Thoracic aorta (tissue), 2 donors: ENCODE measurements around the gene TMEM91. TPM values are rescaled to one million over a fixed set of nuclear protein-coding genes. Genes with fewer than 3 reads are reported as not detected.

ENCODE experiments used
- ATAC-seq: fragments of 150-250 bp; one replicate; pipeline ENCODE4 v1.8.0; 2017; ENCODE audit warnings: low read depth; ENCODE audit not compliant: insufficient number of reproducible peaks, low FRiP score
- DNase-seq: peaks from one replicate; pipeline ENCODE4 v3.0.0-alpha.2; 2020; ENCODE audit warnings: low spot score
- H3K27ac ChIP-seq, 2 donors: fragments of 200-600 bp; sonication (generic); 1 replicate in 1 of 2; 2 replicates in 1 of 2; pipeline ENCODE4 v1.5.1; 2016; ENCODE audit warnings: mild to moderate bottlenecking in 2 of 2, moderate library complexity in 2 of 2
- H3K27me3 ChIP-seq: fragments of 200-600 bp; sonication (generic); replicated peaks from 2 replicates; pipeline ENCODE4 v1.6.0; 2016; ENCODE audit warnings: mild to moderate bottlenecking; ENCODE audit not compliant: insufficient read depth
- H3K36me3 ChIP-seq: fragments of 200-600 bp; sonication (generic); one replicate; pipeline ENCODE4 v1.5.1; 2016
- H3K4me1 ChIP-seq, 2 donors: fragments of 200-600 bp; sonication (generic); 1 replicate in 1 of 2; 2 replicates in 1 of 2; pipeline versions ENCODE4 v1.5.1 to v1.6.0; 2016; ENCODE audit warnings: low read depth in 2 of 2, mild to moderate bottlenecking in 1 of 2; ENCODE audit not compliant: control insufficient read depth in 1 of 2
- H3K4me3 ChIP-seq: fragments of 200-600 bp; sonication (generic); 2 replicates; pipeline ENCODE4 v1.5.1; 2016; ENCODE audit warnings: mild to moderate bottlenecking
- H3K9me3 ChIP-seq: fragments of 200-600 bp; sonication (generic); 2 replicates; pipeline ENCODE4 v1.5.1; 2016
- CTCF ChIP-seq: fragments of 200-600 bp; sonication (generic); IDR thresholded peaks from one replicate; pipeline ENCODE4 v1.5.1; 2019; ENCODE audit warnings: antibody characterized with exemption
- total RNA-seq, 2 donors: library from RNA; depleted of rRNA; stranded (reverse); fragments of >200 nt; gene quantifications; one replicate each; pipeline versions ENCODE4 v1.1.0 to v1.2.3, GENCODE V29; 2016

Gene TMEM91
- total RNA-seq, 2 donors from 2014 or later = 20.0 to 44.0 TPM

GRCh38 chr19:41401483-41401882 is 25.1 kb downstream of the TMEM91 start:
- Histone ChIP-seq H3K27me3 (no peaks in the 10 kb centered on the region), H3K4me3 (no peak overlapping the region), H3K36me3 (no peaks in the 10 kb centered on the region), H3K9me3 (no peaks in the 10 kb centered on the region), H3K27ac (no peak overlapping the region), H3K4me1 (peaks cover 10 to 11% of the 10 kb centered on the region in 2 donors)
- no peak for ATAC-seq
- TF ChIP-seq CTCF = no peak
- DNase-seq = no peak

- no peak for ATAC-seq
These were observed 25.7 kb downstream of the TMEM91 start for GRCh38 chr19:41402010-41402409.

GRCh38 chr19:41403181-41403970 is 27.0 kb downstream of the TMEM91 start:
- Histone ChIP-seq H3K27me3 (no peaks in the 10 kb centered on the region), H3K4me3 (no peak overlapping the region), H3K27ac (no peak overlapping the region), H3K36me3 (no peaks in the 10 kb centered on the region), H3K9me3 (no peaks in the 10 kb centered on the region), H3K4me1 (peaks cover 8 to 14% of the 10 kb centered on the region in 2 donors)
- TF ChIP-seq CTCF = no peak
- no peak for ATAC-seq
- no peak for DNase-seq

More at GRCh38 chr19:41402010-41402409, 25.7 kb downstream of the TMEM91 start:
- H3K36me3 ChIP-seq = no peaks in the 10 kb centered on the region
- no peak for TF ChIP-seq CTCF
- no peak overlapping the region for H3K4me3 ChIP-seq
- H3K27ac ChIP-seq = no peak overlapping the region
- H3K27me3 ChIP-seq = no peaks in the 10 kb centered on the region
- no peak for DNase-seq
- H3K4me1 ChIP-seq = peaks cover 9 to 11% of the 10 kb centered on the region in 2 donors
- H3K9me3 ChIP-seq = no peaks in the 10 kb centered on the region

GRCh38 chr19:41405776-41406175 is 29.4 kb downstream of the TMEM91 start:
- Histone ChIP-seq H3K27me3 (no peaks in the 10 kb centered on the region), H3K4me1 (peaks cover 7 to 24% of the 10 kb centered on the region in 2 donors), H3K9me3 (no peaks in the 10 kb centered on the region), H3K4me3 (no peak overlapping the region), H3K27ac (no peak overlapping the region), H3K36me3 (peaks cover 4% of the 10 kb centered on the region)
- DNase-seq = no peak
- no peak for ATAC-seq
- no peak for TF ChIP-seq CTCF

GRCh38 chr19:41407271-41407670 is 30.9 kb downstream of the TMEM91 start:
- no peak overlapping the region for H3K27ac ChIP-seq
- TF ChIP-seq CTCF = no peak
- DNase-seq (no peak), ATAC-seq (no peak)
- peaks cover 7 to 24% of the 10 kb centered on the region in 2 donors for H3K4me1 ChIP-seq
- peaks cover 10% of the 10 kb centered on the region for H3K36me3 ChIP-seq
- H3K9me3 ChIP-seq = no peaks in the 10 kb centered on the region
- H3K27me3 ChIP-seq = no peaks in the 10 kb centered on the region
- no peak overlapping the region for H3K4me3 ChIP-seq
